ENCODE results near the gene CDCA7.

DNA sequence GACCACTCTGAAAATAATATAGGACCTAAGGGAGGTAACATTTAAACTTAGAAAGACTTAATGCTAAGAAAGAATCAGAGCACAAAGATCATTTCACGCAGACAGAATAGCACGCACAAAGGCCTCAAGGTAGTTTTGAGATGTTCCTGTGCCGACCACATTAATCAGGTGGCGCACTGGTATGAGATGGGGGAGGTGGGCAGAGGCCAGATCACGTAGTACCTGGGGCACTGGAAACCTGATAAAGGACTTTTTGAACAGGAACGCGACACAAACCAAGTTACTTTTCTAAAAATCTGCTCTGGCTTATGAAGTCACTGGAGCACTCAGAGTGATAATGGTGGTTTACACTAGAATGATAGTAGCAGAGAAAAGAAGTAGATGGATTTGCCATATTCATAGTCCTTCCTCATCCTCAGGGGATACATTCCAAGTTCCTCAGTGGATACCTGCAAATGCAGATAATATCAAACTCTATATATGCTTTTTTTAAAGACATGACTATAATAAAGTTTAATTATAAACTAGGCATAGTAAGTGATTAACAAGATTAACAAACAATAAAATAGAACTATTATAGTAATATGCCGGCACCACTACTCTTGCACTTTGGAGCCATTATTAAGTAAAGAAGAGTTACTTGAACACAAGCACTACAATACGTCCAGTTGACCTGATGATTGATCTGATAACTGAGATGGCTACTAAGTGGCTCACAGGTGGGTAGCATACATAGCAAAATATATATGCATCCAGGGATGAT is 42.6 kb upstream of the CDCA7 start:
- TF ChIP-seq, protein P1, sequence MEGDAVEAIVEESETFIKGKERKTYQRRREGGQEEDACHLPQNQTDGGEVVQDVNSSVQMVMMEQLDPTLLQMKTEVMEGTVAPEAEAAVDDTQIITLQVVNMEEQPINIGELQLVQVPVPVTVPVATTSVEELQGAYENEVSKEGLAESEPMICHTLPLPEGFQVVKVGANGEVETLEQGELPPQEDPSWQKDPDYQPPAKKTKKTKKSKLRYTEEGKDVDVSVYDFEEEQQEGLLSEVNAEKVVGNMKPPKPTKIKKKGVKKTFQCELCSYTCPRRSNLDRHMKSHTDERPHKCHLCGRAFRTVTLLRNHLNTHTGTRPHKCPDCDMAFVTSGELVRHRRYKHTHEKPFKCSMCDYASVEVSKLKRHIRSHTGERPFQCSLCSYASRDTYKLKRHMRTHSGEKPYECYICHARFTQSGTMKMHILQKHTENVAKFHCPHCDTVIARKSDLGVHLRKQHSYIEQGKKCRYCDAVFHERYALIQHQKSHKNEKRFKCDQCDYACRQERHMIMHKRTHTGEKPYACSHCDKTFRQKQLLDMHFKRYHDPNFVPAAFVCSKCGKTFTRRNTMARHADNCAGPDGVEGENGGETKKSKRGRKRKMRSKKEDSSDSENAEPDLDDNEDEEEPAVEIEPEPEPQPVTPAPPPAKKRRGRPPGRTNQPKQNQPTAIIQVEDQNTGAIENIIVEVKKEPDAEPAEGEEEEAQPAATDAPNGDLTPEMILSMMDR (IDR thresholded peaks at IDR 0.05) = no peak
- no peak for TF ChIP-seq POLR2A (IDR thresholded peaks at IDR 0.05)
